Measurements from ENCODE around the gene DNHD1.

DNHD1 gene

GRCh38 chr11:6541356-6541755, 44.3 kb downstream of the DNHD1 start:
- no peaks in the 10 kb centered on the region for H3K36me3 ChIP-seq (replicated peaks; ENCODE audit: insufficient read depth, low read length)
- no peaks in the 10 kb centered on the region for H3K9me2 ChIP-seq (replicated peaks; ENCODE audit: insufficient read depth, low read length)
- H3K9me3 ChIP-seq (replicated peaks; ENCODE audit: insufficient read depth, low read length), result no peaks in the 10 kb centered on the region
- H3K9ac ChIP-seq (ENCODE audit: low read length), result no peak overlapping the region
- TF ChIP-seq CTCF (IDR thresholded peaks at IDR 0.05; ENCODE audit: low read length) (no peak), EZH2phosphoT487 (IDR thresholded peaks at IDR 0.05; ENCODE audit: low read length) (no peak), EZH2 (optimal IDR thresholded peaks at IDR 0.05; ENCODE audit: low read depth, low read length) (no peak)
- H3K79me2 ChIP-seq (ENCODE audit: low read length), result no peaks in the 10 kb centered on the region
- no peaks in the 10 kb centered on the region for H3K4me1 ChIP-seq (ENCODE audit: low read length)
- no peak overlapping the region for H3K27ac ChIP-seq (ENCODE audit: low read length)
- H3K27me3 ChIP-seq (replicated peaks; ENCODE audit: insufficient read depth, low read length), result no peaks in the 10 kb centered on the region
- no peak overlapping the region for H2AFZ ChIP-seq (ENCODE audit: low read length)
- DNase-seq, result no peak
- H4K20me1 ChIP-seq (ENCODE audit: insufficient read depth, low read length), result 0 out of 2 replicates have a peak, but pooled peaks cover 6% of the 10 kb centered on the region
- H3K4me3 ChIP-seq (ENCODE audit: low read length), result no peak overlapping the region
- H3F3A ChIP-seq (ENCODE audit: insufficient read depth, low read length), result no peaks in the 10 kb centered on the region
- no peak overlapping the region for H3K4me2 ChIP-seq (ENCODE audit: low read depth, low read length)

GRCh38 chr11:6542727-6543126, 45.6 kb downstream of the DNHD1 start:
- TF ChIP-seq CTCF (IDR thresholded peaks at IDR 0.05; ENCODE audit: low read length), result no peak
- no peak for TF ChIP-seq EZH2 (optimal IDR thresholded peaks at IDR 0.05; ENCODE audit: low read depth, low read length)
- TF ChIP-seq EZH2phosphoT487 (IDR thresholded peaks at IDR 0.05; ENCODE audit: low read length), result no peak
- Histone ChIP-seq H3K4me3 (ENCODE audit: low read length) (no peak overlapping the region), H3K4me1 (ENCODE audit: low read length) (no peaks in the 10 kb centered on the region), H3F3A (ENCODE audit: insufficient read depth, low read length) (no peaks in the 10 kb centered on the region), H3K36me3 (replicated peaks; ENCODE audit: insufficient read depth, low read length) (no peaks in the 10 kb centered on the region), H3K27me3 (replicated peaks; ENCODE audit: insufficient read depth, low read length) (no peaks in the 10 kb centered on the region), H3K79me2 (ENCODE audit: low read length) (no peaks in the 10 kb centered on the region), H3K9me2 (replicated peaks; ENCODE audit: insufficient read depth, low read length) (no peaks in the 10 kb centered on the region), H3K27ac (ENCODE audit: low read length) (no peak overlapping the region), H3K4me2 (ENCODE audit: low read depth, low read length) (no peak overlapping the region), H2AFZ (ENCODE audit: low read length) (no peak overlapping the region), H3K9me3 (replicated peaks; ENCODE audit: insufficient read depth, low read length) (no peaks in the 10 kb centered on the region), H3K9ac (ENCODE audit: low read length) (no peak overlapping the region), H4K20me1 (ENCODE audit: insufficient read depth, low read length) (0 out of 2 replicates have a peak, but pooled peaks cover 6% of the 10 kb centered on the region)
- DNase-seq, result no peak

- H3K9ac ChIP-seq (ENCODE audit: low read length), result no peak overlapping the region
Measured at GRCh38 chr11:6544921-6545850, 48.1 kb downstream of the DNHD1 start.

More at GRCh38 chr11:6544921-6545850, 48.1 kb downstream of the DNHD1 start:
- 0 out of 2 replicates have a peak, but pooled peaks cover 6% of the 10 kb centered on the region for H4K20me1 ChIP-seq (ENCODE audit: insufficient read depth, low read length)
- no peak for DNase-seq
- H3K36me3 ChIP-seq (replicated peaks; ENCODE audit: insufficient read depth, low read length), result no peaks in the 10 kb centered on the region
- no peaks in the 10 kb centered on the region for H3K4me1 ChIP-seq (ENCODE audit: low read length)
- no peak overlapping the region for H2AFZ ChIP-seq (ENCODE audit: low read length)
- H3K9me2 ChIP-seq (replicated peaks; ENCODE audit: insufficient read depth, low read length), result no peaks in the 10 kb centered on the region
- H3F3A ChIP-seq (ENCODE audit: insufficient read depth, low read length), result no peaks in the 10 kb centered on the region
- H3K4me3 ChIP-seq (ENCODE audit: low read length), result no peak overlapping the region
- no peaks in the 10 kb centered on the region for H3K9me3 ChIP-seq (replicated peaks; ENCODE audit: insufficient read depth, low read length)
- H3K27me3 ChIP-seq (replicated peaks; ENCODE audit: insufficient read depth, low read length), result no peaks in the 10 kb centered on the region
- no peak for TF ChIP-seq CTCF (IDR thresholded peaks at IDR 0.05; ENCODE audit: low read length)
- no peaks in the 10 kb centered on the region for H3K79me2 ChIP-seq (ENCODE audit: low read length)
- no peak overlapping the region for H3K27ac ChIP-seq (ENCODE audit: low read length)
- H3K4me2 ChIP-seq (ENCODE audit: low read depth, low read length), result no peak overlapping the region

Data from MM.1S (cell line).